Heart left ventricle (tissue), 16 donors: ENCODE measurements around the gene SULT1A1. TPM values are rescaled to one million over a fixed set of nuclear protein-coding genes. Genes with fewer than 3 reads are reported as not detected.

ENCODE experiments used
- ATAC-seq, 4 donors: fragments of 200-7000 bp; cut with Tn5 transposase; one replicate each; pipeline ENCODE4 v1.9.1; 2020 to 2022; ENCODE audit warnings: moderate library complexity in 4 of 4, mild to moderate bottlenecking in 3 of 4, moderate number of reproducible peaks in 1 of 4
- DNase-seq, 5 donors: peaks; one replicate each; pipeline ENCODE4 v3.0.0-alpha.2; 2020
- H3K27ac ChIP-seq, 12 donors: fragments of 200-600 bp; sonication (generic) in 4 of 12; one replicate each; pipeline versions ENCODE4 v1.5.0 to v1.8.0; 2016 to 2022; ENCODE audit warnings: mild to moderate bottlenecking in 2 of 12
- H3K27me3 ChIP-seq, 9 donors: fragments of 200-600 bp; sonication (generic) in 2 of 9; one replicate each; pipeline versions ENCODE4 v1.5.1 to v1.8.0; 2016 to 2022; ENCODE audit warnings: mild to moderate bottlenecking in 3 of 9
- H3K36me3 ChIP-seq, 9 donors: fragments of 200-600 bp; sonication (generic) in 2 of 9; one replicate each; pipeline versions ENCODE4 v1.5.0 to v1.8.0; 2018 to 2022; ENCODE audit warnings: mild to moderate bottlenecking in 2 of 9
- H3K4me1 ChIP-seq, 12 donors: fragments of 200-600 bp; sonication (generic) in 4 of 12; one replicate each; pipeline versions ENCODE4 v1.5.0 to v1.8.0; 2016 to 2022; ENCODE audit warnings: mild to moderate bottlenecking in 3 of 12
- H3K4me3 ChIP-seq, 12 donors: fragments of 200-600 bp; sonication (generic) in 4 of 12; one replicate each; pipeline versions ENCODE4 v1.5.0 to v1.8.0; 2017 to 2022; ENCODE audit warnings: mild to moderate bottlenecking in 9 of 12, moderate library complexity in 4 of 12
- H3K9me3 ChIP-seq, 12 donors: fragments of 200-600 bp; sonication (generic) in 4 of 12; one replicate each; pipeline versions ENCODE4 v1.5.0 to v1.8.0; 2016 to 2022; ENCODE audit warnings: mild to moderate bottlenecking in 1 of 12
- CTCF ChIP-seq, 12 donors: fragments of 200-600 bp; sonication (generic) in 4 of 12; IDR thresholded peaks; one replicate each; pipeline versions ENCODE4 v1.5.0 to v1.8.0; 2018 to 2022; ENCODE audit warnings: antibody characterized with exemption in 12 of 12, mild to moderate bottlenecking in 5 of 12
- POLR2A ChIP-seq, 2 donors: fragments of 450-650 bp; IDR thresholded peaks; one replicate each; pipeline ENCODE4 v1.6.1; 2017; ENCODE audit warnings: antibody characterized with exemption in 2 of 2, mild to moderate bottlenecking in 2 of 2, moderate library complexity in 2 of 2
- WGBS, 4 donors: extraction: QIAGEN DNeasy Blood & Tissue Kit in 2 of 4; methylation state at CpG; one replicate each; pipeline versions ENCODE4 v1.1.5 to v1.1.7; 2013 to 2018; 5-methylcytosine and 5-hydroxymethylcytosine counted together
- intact Hi-C, 10 donors: fragments of 100-400 bp; cut with DNase I; formaldehyde crosslinking; loops; one replicate each; pipeline versions ENCODE4 v1.11.1 to v1.14.2; 2022
- polyA plus RNA-seq, 2 donors: library from polyadenylated mRNA; stranded (reverse); fragments of 200-250 nt; gene quantifications; one replicate each; pipeline ENCODE4 v1.2.3, GENCODE V29; 2013
- total RNA-seq, 9 donors: library from RNA; depleted of rRNA in 2 of 9; stranded (reverse); fragments of >200 nt in 2 of 9; fragmentation: NEBNext Ultra II Directional in 3 of 9; extraction: Animal tissue kit (Norgen Biotek cat#: 25700) in 3 of 9; gene quantifications; one replicate each; pipeline versions ENCODE4 v1.1.0 to v1.2.4, GENCODE V29; 2016 to 2023
- donor health status: ischemic (EF 13 %, LVEDD 7.1; RV severe dilation, severe dysfunction).
- donor health status: healthy with polysubstance abuse.
- donor health status: DM: no; HTN: yes; CAD: no.
- donor health status: DM: no; HTN: no; CAD: no.
- donor health status: ischemic (EF 25% LVEDD 6.9; RV normal size, moderate dysfunction).
- donor health status: ischemic (EF 25% LVEDD 5.7; RV mildly dilated, moderate dysfunction).
- donor health status: healthy.
- donor health status: DM: yes; HTN: yes; CAD: no.
- donor health status: ischemic (EF 35%, LVEDD 5.7; RV mildly dilated, moderate dysfunction).
- donor health status: nonischemic (EF 11% LVEDD 7.7; RV severe dilation, severe dysfunction).
- donor health status: DM: yes; HTN: yes; CAD: no.
- donor health status: PGD.
- donor health status: ischemic (EF 29% LVEDD 5.4; RV normal size, mild dysfunction).
- donor health status: nonischemic (EF 23%, LVEDD 6.1; RV moderate dilation, normal function).

Gene SULT1A1
- total and polyA plus RNA-seq, 11 donors: 6.9 to 35.9 (median 13.3) TPM

GRCh38 chr16:28556914-28557320 is 52.9 kb downstream of the SULT1A1 start:
- peaks cover 0 to 42% (median 15%) of the 10 kb centered on the region in 12 donors for H3K4me1 ChIP-seq
- ATAC-seq (no peak), DNase-seq (no peak)
- no peaks in the 10 kb centered on the region for H3K27me3 ChIP-seq
- no peak overlapping the region for H3K27ac ChIP-seq
- 73 to 83% (median 77%) methylated on average over 2 of the region's 2 CpGs for WGBS, 4 donors
- peaks cover 0 to 33% (median 20%) of the 10 kb centered on the region in 9 donors for H3K36me3 ChIP-seq
- intact Hi-C loops: loop anchor here in 3 of 10 donors (5.0 to 10.0 kb wide), 3 partner anchors 48 to 62 kb away; partner anchors contain the start of genes APOBR (in 1 of the 3) and CLN3 (in 1 of the 3)
- TF ChIP-seq CTCF (IDR thresholded peaks at IDR 0.05): no peak
- TF ChIP-seq POLR2A (IDR thresholded peaks at IDR 0.05): no peak
- H3K9me3 ChIP-seq: no peaks in the 10 kb centered on the region
- no peak overlapping the region for H3K4me3 ChIP-seq

- H3K27me3 ChIP-seq: no peaks in the 10 kb centered on the region
- peaks cover 0 to 37% (median 9%) of the 10 kb centered on the region in 12 donors for H3K4me1 ChIP-seq
- WGBS, 4 donors: 87 to 95% (median 89%) methylated on average over 2 of the region's 2 CpGs
- TF ChIP-seq POLR2A (IDR thresholded peaks at IDR 0.05): no peak
- TF ChIP-seq CTCF (IDR thresholded peaks at IDR 0.05): no peak
- no peak overlapping the region for H3K27ac ChIP-seq
- no peak for DNase-seq
- H3K4me3 ChIP-seq: no peak overlapping the region
- no peak for ATAC-seq
- H3K36me3 ChIP-seq: peaks cover 0 to 33% (median 20%) of the 10 kb centered on the region in 9 donors
- no peaks in the 10 kb centered on the region for H3K9me3 ChIP-seq
- intact Hi-C loops: loop anchor here in 4 of 10 donors (2.0 to 10.0 kb wide), 4 partner anchors 49 to 63 kb away; partner anchors contain the start of genes CLN3 (in 2 of the 4) and APOBR (in 1 of the 4)
Observed at GRCh38 chr16:28555561-28555960, 54.3 kb downstream of the SULT1A1 start.

Other genes starting within 250 kb of the SULT1A1 start
- gene NPIPB6, start 246.5 kb downstream of the SULT1A1 start, total RNA-seq: 1 to 10 TPM in 1 of 9 donors, under 1 TPM in 4, not detected in 4; 0.58 to 1.1 (median 0.72) TPM
- under 1 TPM; 0.10 to 0.42 TPM for gene NPIPB6, start 246.5 kb downstream of the SULT1A1 start, polyA plus RNA-seq
- gene EIF3CL, start 206.2 kb downstream of the SULT1A1 start, total RNA-seq: 100 to 1,000 TPM in 2 of 9 donors, 10 to 100 TPM in 4, 1 to 10 TPM in 3; 2.7 to 151 (median 43.1) TPM
- 10 to 100 TPM; 40.7 to 84.1 TPM for gene EIF3CL, start 206.2 kb downstream of the SULT1A1 start, polyA plus RNA-seq
- gene NPIPB7, start 137.7 kb downstream of the SULT1A1 start, total RNA-seq: not detected
- gene NPIPB7, start 137.7 kb downstream of the SULT1A1 start, polyA plus RNA-seq: under 1 TPM in 1 of 2 donors, not detected in 1; 0.07 TPM
- 10 to 100 TPM in 8 of 9 donors, 1 to 10 TPM in 1; 9.6 to 23.9 (median 14.2) TPM for gene CLN3, start 118.0 kb downstream of the SULT1A1 start, total RNA-seq
- gene CLN3, start 118.0 kb downstream of the SULT1A1 start, polyA plus RNA-seq: 10 to 100 TPM in 1 of 2 donors, 1 to 10 TPM in 1; 8.8 to 23.4 TPM
- 1 to 10 TPM in 3 of 9 donors, under 1 TPM in 6; 0.15 to 4.7 (median 0.79) TPM for gene APOBR, start 115.4 kb downstream of the SULT1A1 start, total RNA-seq
- gene APOBR, start 115.4 kb downstream of the SULT1A1 start, polyA plus RNA-seq: 1 to 10 TPM in 1 of 2 donors, under 1 TPM in 1; 0.50 to 1.4 TPM
- 1 to 10 TPM in 1 of 9 donors, not detected in 8; 1.4 TPM for gene IL27, start 103.2 kb downstream of the SULT1A1 start, total RNA-seq
- under 1 TPM; 0.07 to 0.34 TPM for gene IL27, start 103.2 kb downstream of the SULT1A1 start, polyA plus RNA-seq
- gene NUPR1, start 71.1 kb downstream of the SULT1A1 start, total RNA-seq: 10 to 100 TPM in 8 of 9 donors, 1 to 10 TPM in 1; 5.7 to 43.8 (median 26.2) TPM
- 100 to 1,000 TPM in 1 of 2 donors, 10 to 100 TPM in 1; 64.9 to 103 TPM for gene NUPR1, start 71.1 kb downstream of the SULT1A1 start, polyA plus RNA-seq
- gene SGF29, start 56.1 kb downstream of the SULT1A1 start, total RNA-seq: 10 to 100 TPM; 11.1 to 27.9 (median 15.6) TPM
- 10 to 100 TPM; 14.4 to 20.9 TPM for gene SGF29, start 56.1 kb downstream of the SULT1A1 start, polyA plus RNA-seq
- gene SULT1A2, start 13.0 kb downstream of the SULT1A1 start, total RNA-seq: 1 to 10 TPM in 3 of 9 donors, under 1 TPM in 6; 0.39 to 2.4 (median 0.70) TPM
- under 1 TPM; 0.37 to 0.80 TPM for gene SULT1A2, start 13.0 kb downstream of the SULT1A1 start, polyA plus RNA-seq
- 1 to 10 TPM in 1 of 9 donors, not detected in 8; 1.0 TPM for gene NPIPB8, start 28.0 kb upstream of the SULT1A1 start, total RNA-seq
- gene NPIPB8, start 28.0 kb upstream of the SULT1A1 start, polyA plus RNA-seq: under 1 TPM in 1 of 2 donors, not detected in 1; 0.10 TPM
- gene EIF3C, start 101.4 kb upstream of the SULT1A1 start, total RNA-seq: 100 to 1,000 TPM; 168 to 667 (median 433) TPM
- gene EIF3C, start 101.4 kb upstream of the SULT1A1 start, polyA plus RNA-seq: 100 to 1,000 TPM; 467 to 477 TPM
- gene NPIPB9, start 141.7 kb upstream of the SULT1A1 start, total RNA-seq: 1 to 10 TPM in 3 of 9 donors, under 1 TPM in 3, not detected in 3; 0.24 to 1.6 (median 0.89) TPM
- gene NPIPB9, start 141.7 kb upstream of the SULT1A1 start, polyA plus RNA-seq: 1 to 10 TPM in 1 of 2 donors, under 1 TPM in 1; 0.18 to 1.2 TPM
- gene ATXN2L, start 213.0 kb upstream of the SULT1A1 start, total RNA-seq: 10 to 100 TPM; 33.7 to 73.9 (median 44.8) TPM
- 10 to 100 TPM; 43.5 to 48.9 TPM for gene ATXN2L, start 213.0 kb upstream of the SULT1A1 start, polyA plus RNA-seq
- gene TUFM, start 236.3 kb upstream of the SULT1A1 start, total RNA-seq: 100 to 1,000 TPM; 179 to 250 (median 225) TPM
- gene TUFM, start 236.3 kb upstream of the SULT1A1 start, polyA plus RNA-seq: 100 to 1,000 TPM; 281 to 384 TPM